GM12891 (cell line): ENCODE results near the gene SPATA13. TPM values are rescaled to one million over a fixed set of nuclear protein-coding genes. Genes with fewer than 3 reads are reported as not detected.
"Not testable (repeated sequence)": the region's sequence is repeated elsewhere in the genome, so short reads cannot be mapped to it uniquely, and the experiment has no call there.

Source experiments
- DNase-seq: peaks from one replicate; pipeline ENCODE4 v3.0.0; 2011; ENCODE audit warnings: low spot score; ENCODE audit not compliant: insufficient read length
- FAIRE-seq: peaks from 2 replicates; lab custom pipeline; 2011; peaks lifted over from hg19 to GRCh38; lab: Jason Lieb, UNC
- PAX5 ChIP-seq: IDR thresholded peaks from 2 replicates; pipeline ENCODE4 v1.6.1; 2011; ENCODE audit warnings: low read length, moderate library complexity, mild to moderate bottlenecking; ENCODE audit not compliant: insufficient read depth, severe bottlenecking
- POLR2A ChIP-seq: IDR thresholded peaks from 2 replicates; pipeline ENCODE4 v1.6.1; 2011; ENCODE audit warnings: low read depth, low read length, control low read depth
- POLR2AphosphoS5 ChIP-seq: IDR thresholded peaks from 2 replicates; pipeline ENCODE4 v1.6.1; 2011; ENCODE audit warnings: low read depth, low read length, control low read depth
- POU2F2 ChIP-seq: IDR thresholded peaks from 2 replicates; pipeline ENCODE4 v1.6.1; 2011; ENCODE audit warnings: low read depth, mild to moderate bottlenecking, control low read depth, low read length, moderate library complexity
- SPI1 ChIP-seq: IDR thresholded peaks from 2 replicates; pipeline ENCODE4 v1.6.1; 2011; ENCODE audit warnings: low read depth, low read length, control low read depth
- TAF1 ChIP-seq: IDR thresholded peaks from 2 replicates; pipeline ENCODE4 v1.6.1; 2011; ENCODE audit warnings: low read depth, low read length, control low read depth
- polyA plus RNA-seq: library from polyadenylated mRNA; unstranded; fragments of >200 nt; gene quantifications from one replicate; pipeline ENCODE4 v1.2.1, GENCODE V29; 2012; ENCODE audit warnings: low read depth, missing spikeins, inconsistent platforms; ENCODE audit not compliant: missing spikeins

SPATA13 gene
- polyA plus RNA-seq: 5.2 TPM

DNA sequence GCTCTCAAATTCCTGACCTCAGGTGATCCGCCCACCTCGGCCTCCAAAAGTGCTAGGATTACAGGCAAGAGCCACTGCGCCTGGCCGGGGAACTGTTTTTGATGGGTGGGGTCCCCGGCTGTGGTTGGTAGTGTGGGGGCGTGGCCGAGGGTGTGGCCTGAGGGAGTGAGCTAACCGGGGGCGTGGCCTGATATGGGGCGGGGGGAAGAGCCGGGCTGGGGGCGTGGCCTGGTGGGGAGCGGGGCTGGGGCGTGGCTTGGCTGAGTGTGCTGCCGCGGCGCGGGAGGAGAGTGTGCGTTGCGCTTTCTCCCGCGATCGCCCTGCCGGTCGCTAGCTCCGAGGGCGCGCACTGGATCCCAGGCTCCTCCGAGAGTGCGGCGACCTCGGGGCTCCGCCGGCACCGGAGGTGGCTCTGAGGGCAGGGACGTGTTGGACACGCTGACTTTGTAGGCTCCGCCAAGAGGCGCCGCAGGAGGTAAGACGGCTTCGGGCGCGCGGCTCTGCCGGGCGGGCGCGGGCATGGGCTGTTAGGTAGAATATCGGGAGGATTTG, at the start of gene SPATA13:
SPATA13 (plus strand) TSS at position 263 of the 552 bp plus-strand sequence. CDS start 62,210 bp downstream, outside the sequence.
- no peak for TF ChIP-seq SPI1
- TF ChIP-seq POLR2AphosphoS5: no peak
- TF ChIP-seq TAF1: no peak
- no peak for TF ChIP-seq PAX5
- no peak for TF ChIP-seq POU2F2
- no peak for TF ChIP-seq POLR2A
- peak; percentile 94 for FAIRE-seq
- peak; percentile 99 for DNase-seq

DNA sequence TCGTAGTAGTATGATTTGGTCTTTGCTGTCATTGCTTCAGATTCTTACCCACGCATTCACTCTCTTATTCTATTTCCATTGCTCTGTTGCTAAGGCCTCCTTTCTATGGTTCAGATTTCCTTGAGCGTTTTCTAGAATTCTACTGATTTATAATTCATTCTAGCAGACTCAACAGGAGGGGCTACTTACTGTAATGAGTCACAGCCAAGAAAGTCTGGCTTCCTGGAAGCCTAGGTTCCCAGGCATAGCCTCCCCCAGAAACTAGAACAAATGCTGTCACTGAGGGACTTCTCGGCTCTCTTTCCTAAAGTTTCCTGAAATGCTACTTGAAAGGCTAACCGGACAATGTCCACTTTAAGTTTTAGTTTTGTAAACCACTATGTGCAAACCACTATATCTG, 47.7 kb upstream of the SPATA13 start:
- TF ChIP-seq POLR2AphosphoS5 (no peak), TAF1 (no peak), SPI1 (no peak)
- no peak for DNase-seq
- no peak for FAIRE-seq

DNA sequence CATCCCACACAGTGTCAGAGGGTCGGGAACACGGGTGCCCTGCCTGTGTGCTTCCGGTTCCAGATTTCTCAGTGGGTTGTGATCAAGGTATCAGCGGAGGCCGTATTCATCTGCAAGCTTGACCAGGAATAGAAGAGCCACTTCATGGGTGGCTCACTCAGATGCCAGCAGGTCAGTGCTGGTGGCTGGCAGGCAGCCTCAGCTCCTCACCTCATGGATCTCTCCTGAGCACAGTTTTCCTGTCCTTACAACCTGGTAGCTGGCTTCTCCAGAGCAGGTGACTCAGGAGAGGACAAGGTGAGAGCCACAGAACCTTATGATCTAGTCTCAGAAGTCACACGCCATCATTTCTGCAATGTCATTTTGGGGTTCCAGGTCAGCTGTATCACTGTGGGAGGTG, 44.8 kb upstream of the SPATA13 start:
- FAIRE-seq (no peak), DNase-seq (no peak)
- TF ChIP-seq TAF1: no peak
- TF ChIP-seq POLR2A: no peak
- TF ChIP-seq POU2F2: no peak
- TF ChIP-seq POLR2AphosphoS5: no peak
- no peak for TF ChIP-seq SPI1
- TF ChIP-seq PAX5: no peak

DNA sequence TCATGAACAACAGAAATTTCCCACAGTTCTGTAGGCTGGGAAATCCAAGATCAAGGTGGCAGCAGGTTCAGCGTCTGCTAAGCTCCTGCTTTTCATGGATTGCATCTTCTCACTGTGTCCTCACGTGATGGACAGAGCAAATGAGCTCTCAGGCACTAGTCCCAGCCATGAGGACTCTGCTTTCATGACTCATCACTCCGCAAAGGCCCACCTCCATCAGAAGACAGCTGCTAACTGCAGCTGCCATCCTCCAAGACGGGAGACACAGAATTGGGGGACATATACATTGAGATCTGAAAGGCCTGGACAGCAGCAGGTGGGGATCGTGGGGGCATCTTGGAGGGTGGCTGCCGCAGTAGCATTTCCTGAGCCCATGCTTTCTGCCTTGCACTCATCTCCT, 44.4 kb upstream of the SPATA13 start:
- DNase-seq (no peak), FAIRE-seq (no peak)
- no peak for TF ChIP-seq POU2F2
- no peak for TF ChIP-seq PAX5
- no peak for TF ChIP-seq SPI1
- TF ChIP-seq POLR2A: no peak
- TF ChIP-seq TAF1: no peak
- no peak for TF ChIP-seq POLR2AphosphoS5

DNA sequence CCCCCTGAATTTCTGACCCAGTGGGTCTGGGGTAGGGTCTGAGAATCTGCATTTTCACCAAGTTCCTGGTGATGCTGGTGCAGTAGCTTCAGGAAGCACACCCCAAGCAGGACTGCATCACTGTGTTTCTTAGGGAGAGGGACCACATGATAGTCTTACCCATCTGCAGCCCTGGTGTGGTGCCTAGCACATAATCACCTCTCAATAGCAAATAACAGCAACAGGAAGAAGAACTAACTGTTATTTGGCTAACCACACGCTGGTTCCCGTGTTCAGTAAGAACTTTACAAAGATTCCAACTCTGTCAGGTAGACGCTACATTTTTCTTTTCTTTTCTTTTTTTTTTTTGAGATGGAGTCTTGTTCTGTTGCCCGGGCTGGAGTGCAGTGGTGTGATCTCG, 41.9 kb upstream of the SPATA13 start:
- TF ChIP-seq PAX5 (no peak), SPI1 (no peak), POLR2A (no peak), TAF1 (no peak), POLR2AphosphoS5 (no peak), POU2F2 (no peak)
- FAIRE-seq: no peak
- no peak for DNase-seq

DNA sequence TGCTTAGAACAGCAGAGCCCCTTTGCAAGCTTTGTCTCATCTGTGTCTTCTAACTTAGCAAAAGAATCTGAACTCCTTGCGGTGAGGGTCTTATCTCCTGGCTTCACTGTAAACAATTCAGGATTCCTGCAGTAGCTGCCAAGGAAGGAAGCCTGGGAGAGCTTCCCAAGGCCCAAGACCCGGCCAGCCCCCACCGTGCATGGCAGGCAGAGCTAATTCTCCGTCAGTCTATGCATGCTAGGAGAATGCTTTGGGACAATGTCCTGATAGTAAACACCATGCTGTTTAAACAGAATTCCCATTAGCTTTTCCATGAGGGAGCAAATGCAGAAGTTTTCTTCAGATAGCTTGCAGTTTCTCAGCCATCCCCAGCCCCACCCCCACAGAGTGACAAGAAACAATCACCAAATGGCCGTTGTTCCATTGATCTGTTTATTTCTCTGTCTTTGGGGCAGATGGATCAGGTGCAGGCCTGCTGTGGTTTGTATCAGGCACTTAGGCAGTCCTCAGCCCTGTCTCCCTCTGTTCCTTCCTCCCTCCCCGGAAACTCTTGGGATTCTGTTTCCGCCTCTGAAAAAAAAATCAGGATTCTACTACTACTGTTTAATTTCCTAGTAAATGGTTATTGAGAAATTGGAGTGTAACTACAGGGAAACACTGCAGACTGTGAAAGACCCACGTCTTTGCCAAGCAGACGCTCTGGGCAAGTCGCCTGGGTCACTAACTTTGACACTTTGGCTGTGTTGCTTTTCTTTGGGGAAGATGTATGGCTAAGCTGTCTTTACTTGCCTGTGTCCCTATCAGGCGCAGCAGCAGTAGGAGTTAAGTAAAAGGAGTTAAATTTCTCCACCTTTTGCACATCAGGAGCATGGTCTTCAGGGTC, 40.7 kb upstream of the SPATA13 start:
- FAIRE-seq: no peak
- no peak for DNase-seq
- no peak for TF ChIP-seq SPI1
- no peak for TF ChIP-seq PAX5
- TF ChIP-seq POLR2A: no peak
- no peak for TF ChIP-seq POU2F2
- TF ChIP-seq TAF1: no peak
- TF ChIP-seq POLR2AphosphoS5: no peak

DNA sequence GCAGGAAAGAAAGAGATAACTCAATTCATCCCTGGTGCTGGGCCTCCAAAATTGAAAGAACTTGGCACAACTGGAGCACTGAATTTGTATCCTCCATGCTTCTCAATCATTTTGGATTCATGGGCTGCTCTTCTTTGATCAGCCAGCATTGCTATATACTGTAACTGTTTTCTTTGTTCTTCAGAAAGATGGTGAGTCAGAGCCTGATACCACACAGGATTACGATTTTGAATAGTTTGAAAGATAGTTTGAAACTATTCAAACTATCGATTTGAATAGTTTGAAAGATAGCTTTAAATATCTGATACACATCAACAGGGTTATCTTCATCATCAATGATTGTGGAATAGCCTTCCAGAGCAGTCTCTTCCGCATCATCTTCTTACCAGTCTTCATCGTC, 38.5 kb upstream of the SPATA13 start:
- DNase-seq, FAIRE-seq: not testable (repeated sequence)

DNA sequence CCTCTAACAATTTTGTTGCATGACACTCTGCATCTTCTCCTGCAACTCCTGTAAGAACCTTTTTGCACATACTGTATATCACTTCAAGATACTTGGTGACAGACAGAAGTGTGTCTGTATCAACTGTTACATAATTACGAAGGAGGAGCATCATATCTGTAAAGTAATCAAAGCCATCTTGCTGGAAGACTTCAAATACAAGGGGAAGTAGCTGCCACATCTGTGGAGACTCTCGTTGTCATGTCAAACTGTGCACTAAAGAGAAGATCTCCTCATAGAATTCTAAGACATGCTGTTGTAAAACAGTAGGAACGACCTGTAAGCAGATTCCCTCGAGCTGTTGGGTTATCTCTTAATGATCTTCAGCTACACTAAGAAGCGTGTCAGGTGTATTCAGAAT, 38.0 kb upstream of the SPATA13 start:
- DNase-seq (no peak), FAIRE-seq (no peak)
- TF ChIP-seq SPI1: no peak
- TF ChIP-seq POLR2AphosphoS5: no peak
- TF ChIP-seq POLR2A: no peak
- TF ChIP-seq TAF1: no peak
- no peak for TF ChIP-seq PAX5
- no peak for TF ChIP-seq POU2F2

DNA sequence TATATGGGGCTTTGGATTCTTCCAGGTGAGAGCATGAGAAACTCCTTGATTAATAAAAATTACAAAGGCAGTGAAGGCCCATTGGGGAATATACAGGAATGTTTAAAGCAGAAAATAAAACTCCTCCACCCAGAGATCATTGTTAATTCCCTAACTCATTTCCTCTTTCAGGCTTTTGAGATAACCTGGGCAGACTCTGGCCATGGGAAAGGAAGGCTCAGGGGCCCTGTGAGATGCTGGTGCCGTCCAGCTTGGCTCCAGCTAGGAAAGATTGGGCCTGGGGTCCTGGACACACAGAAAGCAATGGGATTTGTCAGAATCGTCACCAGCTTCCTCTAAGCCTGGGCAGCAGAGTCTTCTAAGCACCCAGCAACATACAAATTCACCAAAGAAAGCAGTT, 36.8 kb upstream of the SPATA13 start:
- TF ChIP-seq SPI1 (no peak), PAX5 (no peak), TAF1 (no peak), POLR2AphosphoS5 (no peak), POU2F2 (no peak), POLR2A (no peak)
- no peak for DNase-seq
- no peak for FAIRE-seq

DNA sequence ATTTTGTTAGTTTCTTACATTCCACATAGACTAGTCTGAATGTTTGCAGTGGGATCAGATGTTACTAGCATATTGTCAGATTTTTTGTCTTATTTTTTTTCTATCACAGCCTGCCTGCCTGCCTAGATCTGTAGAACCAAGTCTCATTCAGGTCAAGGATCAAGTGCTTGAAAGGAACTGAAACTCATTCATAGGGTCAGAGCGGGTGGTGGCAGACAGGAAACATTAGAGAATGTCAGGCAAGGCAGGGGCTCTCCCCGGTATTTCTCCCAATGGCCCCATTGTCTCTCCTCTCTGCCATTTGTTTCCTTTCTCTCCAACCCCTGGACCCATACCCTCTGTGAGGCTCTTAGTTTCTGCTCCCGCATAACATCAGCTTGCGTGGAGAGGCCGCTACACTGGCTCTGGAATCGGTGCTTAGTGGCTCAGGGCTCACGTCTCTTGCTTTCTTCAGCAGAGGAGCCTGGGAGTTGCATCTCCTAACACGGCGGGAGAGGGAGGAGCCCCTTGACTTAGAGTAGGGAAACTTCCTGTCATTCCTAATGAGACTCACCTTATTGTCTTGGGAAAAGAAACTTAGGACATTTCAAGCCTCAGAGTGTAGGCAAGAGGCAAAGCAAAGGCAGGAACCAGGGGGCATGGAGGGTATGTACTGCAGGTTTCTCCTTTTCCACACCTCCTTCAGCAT, 35.6 kb upstream of the SPATA13 start:
- FAIRE-seq (peak; percentile 92), DNase-seq (peak; percentile 32)
- TF ChIP-seq POLR2A (no peak), POU2F2 (0 out of 2 replicates have a peak, but pooled peaks have one; percentile 37), POLR2AphosphoS5 (no peak), PAX5 (no peak), TAF1 (no peak), SPI1 (peak; percentile 98)
